Natural killer cell (primary cell): ENCODE measurements around the gene MLLT10. TPM values are rescaled to one million over a fixed set of nuclear protein-coding genes. Genes with fewer than 3 reads are reported as not detected.

Experiments used
- ATAC-seq, 3 donors: fragments of 150-1000 bp in 2 of 3; fragments of 200-7000 bp in 1 of 3; cut with Tn5 transposase; 1 replicate in 1 of 3; 2 replicates in 2 of 3; pipeline ENCODE4 v1.10.0; 2021; ENCODE audit warnings: mild to moderate bottlenecking in 2 of 3, moderate library complexity in 2 of 3
- DNase-seq, 2 donors: peaks; one replicate each; pipeline versions ENCODE4 v3.0.0 to v3.0.0-alpha.2; 2013 to 2021; ENCODE audit warnings: mixed read lengths in 1 of 2
- H3K27ac ChIP-seq: one replicate; pipeline ENCODE4 v1.5.1; 2013; ENCODE audit warnings: mild to moderate bottlenecking, low read length
- H3K27me3 ChIP-seq: one replicate; pipeline ENCODE4 v1.6.1; 2013; ENCODE audit warnings: low read length; ENCODE audit not compliant: control insufficient read depth, insufficient read depth
- H3K36me3 ChIP-seq: one replicate; pipeline ENCODE4 v1.6.1; 2013; ENCODE audit warnings: low read length; ENCODE audit not compliant: control insufficient read depth, insufficient read depth
- H3K4me1 ChIP-seq: one replicate; pipeline ENCODE4 v1.6.1; 2013; ENCODE audit warnings: low read length; ENCODE audit not compliant: control insufficient read depth, insufficient read depth
- H3K4me3 ChIP-seq: one replicate; pipeline ENCODE4 v1.5.1; 2013; ENCODE audit warnings: low read length
- H3K9me3 ChIP-seq: one replicate; pipeline ENCODE4 v1.6.1; 2013; ENCODE audit warnings: low read length; ENCODE audit not compliant: control insufficient read depth, insufficient read depth
- H3K27ac Mint-ChIP-seq, 2 donors: one replicate each; pipeline ENCODE4 v1.8.0; 2022; ENCODE audit warnings: mild to moderate bottlenecking in 2 of 2, mixed read lengths in 2 of 2, moderate library complexity in 1 of 2
- H3K27me3 Mint-ChIP-seq, 2 donors: one replicate each; pipeline ENCODE4 v1.8.0; 2022; ENCODE audit warnings: low read depth in 2 of 2, mixed read lengths in 2 of 2
- H3K36me3 Mint-ChIP-seq: one replicate; pipeline ENCODE4 v1.8.0; 2022; ENCODE audit warnings: mixed read lengths
- H3K4me1 Mint-ChIP-seq, 2 donors: one replicate each; pipeline ENCODE4 v1.8.0; 2022; ENCODE audit warnings: mixed read lengths in 2 of 2
- H3K4me3 Mint-ChIP-seq: one replicate; pipeline ENCODE4 v1.8.0; 2022; ENCODE audit warnings: mild to moderate bottlenecking, moderate library complexity, mixed read lengths
- H3K9me3 Mint-ChIP-seq, 2 donors: one replicate each; pipeline ENCODE4 v1.8.0; 2022; ENCODE audit warnings: mixed read lengths in 2 of 2
- WGBS: methylation state at CpG from one replicate; pipeline ENCODE4 v1.1.7; 2013; ENCODE audit warnings: missing lambda C conversion rate; ENCODE audit not compliant: insufficient coverage; 5-methylcytosine and 5-hydroxymethylcytosine counted together
- intact Hi-C: fragments of 100-400 bp; cut with micrococcal nuclease; formaldehyde crosslinking; loops from one replicate; pipeline ENCODE4 v1.14.2; 2022
- total RNA-seq, 4 donors: library from RNA; stranded (reverse); fragments of 120-200 nt in 1 of 4; gene quantifications; one replicate each; pipeline versions ENCODE4 v1.2.3 to v1.2.4, GENCODE V29; 2013 to 2022
- TF ChIP-seq, protein P1 (sequence below): fragments of 200-600 bp; IDR thresholded peaks from one replicate; pipeline ENCODE4 v1.8.0; 2022; ENCODE audit warnings: antibody characterized with exemption

Gene MLLT10
- total RNA-seq, 3 donors from 2014 or later (not counting 1 experiment from before 2014, with no cell fraction given) = 40.4 to 65.2 (median 60.0) TPM

GRCh38 chr10:21497177-21497807 is 36.7 kb upstream of the MLLT10 start:
- peaks cover 54 to 61% of the 10 kb centered on the region in 2 donors for H3K27me3 Mint-ChIP-seq

DNA sequence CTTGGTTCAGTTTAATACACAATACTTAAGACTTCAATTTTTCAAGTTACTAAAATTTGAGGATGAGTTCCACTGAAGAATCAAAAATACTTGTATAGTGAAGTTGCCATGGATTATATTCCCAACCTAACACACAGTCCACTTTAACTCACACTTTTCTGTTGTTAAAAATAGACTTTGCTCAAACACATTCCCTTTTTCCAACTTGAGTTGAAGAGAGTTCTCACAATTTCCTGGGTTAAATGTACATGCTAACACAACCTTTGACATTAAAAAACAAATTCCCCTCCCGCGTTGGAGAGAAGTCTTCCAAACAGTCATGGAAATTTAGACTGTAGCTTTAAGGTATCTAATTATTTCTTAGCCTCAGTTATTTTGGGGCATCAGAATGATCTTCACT is 35.7 kb upstream of the MLLT10 start:
- peaks cover 13 to 19% of the 10 kb centered on the region in 2 donors for H3K4me1 Mint-ChIP-seq
- H3K9me3 Mint-ChIP-seq = no peaks in the 10 kb centered on the region
- H3K27me3 Mint-ChIP-seq = peaks cover 58 to 71% of the 10 kb centered on the region in 2 donors
- H3K9me3 ChIP-seq = no peaks in the 10 kb centered on the region
- peaks cover 45% of the 10 kb centered on the region for H3K4me1 ChIP-seq
- peak overlapping the region; percentile 61 for H3K4me3 Mint-ChIP-seq
- no peaks in the 10 kb centered on the region for H3K36me3 Mint-ChIP-seq
- ATAC-seq (no peak), DNase-seq (no peak)
- no peaks in the 10 kb centered on the region for H3K36me3 ChIP-seq
- no CpG with 5 or more reads among the region's 2 CpGs for WGBS
- TF ChIP-seq, protein P1, sequence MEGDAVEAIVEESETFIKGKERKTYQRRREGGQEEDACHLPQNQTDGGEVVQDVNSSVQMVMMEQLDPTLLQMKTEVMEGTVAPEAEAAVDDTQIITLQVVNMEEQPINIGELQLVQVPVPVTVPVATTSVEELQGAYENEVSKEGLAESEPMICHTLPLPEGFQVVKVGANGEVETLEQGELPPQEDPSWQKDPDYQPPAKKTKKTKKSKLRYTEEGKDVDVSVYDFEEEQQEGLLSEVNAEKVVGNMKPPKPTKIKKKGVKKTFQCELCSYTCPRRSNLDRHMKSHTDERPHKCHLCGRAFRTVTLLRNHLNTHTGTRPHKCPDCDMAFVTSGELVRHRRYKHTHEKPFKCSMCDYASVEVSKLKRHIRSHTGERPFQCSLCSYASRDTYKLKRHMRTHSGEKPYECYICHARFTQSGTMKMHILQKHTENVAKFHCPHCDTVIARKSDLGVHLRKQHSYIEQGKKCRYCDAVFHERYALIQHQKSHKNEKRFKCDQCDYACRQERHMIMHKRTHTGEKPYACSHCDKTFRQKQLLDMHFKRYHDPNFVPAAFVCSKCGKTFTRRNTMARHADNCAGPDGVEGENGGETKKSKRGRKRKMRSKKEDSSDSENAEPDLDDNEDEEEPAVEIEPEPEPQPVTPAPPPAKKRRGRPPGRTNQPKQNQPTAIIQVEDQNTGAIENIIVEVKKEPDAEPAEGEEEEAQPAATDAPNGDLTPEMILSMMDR = no peak
- peaks cover 61% of the 10 kb centered on the region for H3K27me3 ChIP-seq
- H3K4me3 ChIP-seq = no peak overlapping the region
- H3K27ac ChIP-seq = no peak overlapping the region
- intact Hi-C loops = loop anchor here (5.0 to 10.0 kb wide), 3 partner anchors 34 to 506 kb away; partner anchors contain the start of genes DNAJC1 and MLLT10
- H3K27ac Mint-ChIP-seq = no peak overlapping the region

More at GRCh38 chr10:21497177-21497807, 36.7 kb upstream of the MLLT10 start:
- Mint-ChIP-seq H3K27ac (no peak overlapping the region), H3K4me3 (peak overlapping the region; percentile 61), H3K9me3 (no peaks in the 10 kb centered on the region), H3K36me3 (no peaks in the 10 kb centered on the region), H3K4me1 (peaks cover 13 to 19% of the 10 kb centered on the region in 2 donors)
- TF ChIP-seq, protein P1 = no peak
- intact Hi-C loops = loop anchor here (2.0 to 10.0 kb wide), 5 partner anchors 20 to 508 kb away; partner anchors contain the start of genes DNAJC1 and MLLT10
- peaks cover 58% of the 10 kb centered on the region for H3K27me3 ChIP-seq
- H3K9me3 ChIP-seq = no peaks in the 10 kb centered on the region
- ATAC-seq (no peak), DNase-seq (peak in 1 of 2 donors; percentile 54)
- H3K4me3 ChIP-seq = peak overlapping the region; percentile 74
- peaks cover 45% of the 10 kb centered on the region for H3K4me1 ChIP-seq
- 1% methylated on average over 36 of the region's 37 CpGs for WGBS
- no peak overlapping the region for H3K27ac ChIP-seq
- no peaks in the 10 kb centered on the region for H3K36me3 ChIP-seq

GRCh38 chr10:21498986-21499385 is 35.0 kb upstream of the MLLT10 start:
- peaks cover 43% of the 10 kb centered on the region for H3K4me1 ChIP-seq
- no peaks in the 10 kb centered on the region for H3K9me3 ChIP-seq
- no peak for ATAC-seq
- DNase-seq = no peak
- 89% methylated on average over 7 of the region's 8 CpGs for WGBS
- no peak overlapping the region for H3K4me3 Mint-ChIP-seq
- H3K4me3 ChIP-seq = no peak overlapping the region
- H3K27ac ChIP-seq = no peak overlapping the region
- no peaks in the 10 kb centered on the region for H3K36me3 Mint-ChIP-seq
- peaks cover 11 to 17% of the 10 kb centered on the region in 2 donors for H3K4me1 Mint-ChIP-seq
- peaks cover 60% of the 10 kb centered on the region for H3K27me3 ChIP-seq
- H3K27me3 Mint-ChIP-seq = peaks cover 57 to 71% of the 10 kb centered on the region in 2 donors
- no peak overlapping the region for H3K27ac Mint-ChIP-seq
- intact Hi-C loops = loop anchor here (5.0 to 10.0 kb wide), 3 partner anchors 33 to 506 kb away; partner anchors contain the start of genes DNAJC1 and MLLT10
- no peaks in the 10 kb centered on the region for H3K9me3 Mint-ChIP-seq
- H3K36me3 ChIP-seq = no peaks in the 10 kb centered on the region
- TF ChIP-seq, protein P1 = no peak
